GM10266 (cell line): ENCODE measurements around the gene CUL4A.

Experiments
- DNase-seq: peaks from one replicate; pipeline ENCODE4 v3.0.0; 2012; ENCODE audit errors: extremely low spot score
- CTCF ChIP-seq: IDR thresholded peaks from 2 replicates; pipeline ENCODE4 v1.5.1; 2012; ENCODE audit warnings: mild to moderate bottlenecking, low read depth; ENCODE audit not compliant: control insufficient read depth, insufficient read depth; ENCODE audit errors: missing control alignments

CUL4A gene

GRCh38 chr13:113267642-113268405 lies 58.4 kb downstream of the CUL4A start:
- TF ChIP-seq CTCF = no peak

GRCh38 chr13:113272031-113272430 lies 62.6 kb downstream of the CUL4A start:
- no peak for DNase-seq
- no peak for TF ChIP-seq CTCF

More at GRCh38 chr13:113267642-113268405, 58.4 kb downstream of the CUL4A start:
- no peak for DNase-seq

- no peak for DNase-seq
- no peak for TF ChIP-seq CTCF
These were observed 63.3 kb downstream of the CUL4A start for GRCh38 chr13:113272701-113273181.

- no peak for DNase-seq
- no peak for TF ChIP-seq CTCF
These were observed 63.9 kb downstream of the CUL4A start for GRCh38 chr13:113273321-113273720.

GRCh38 chr13:113273851-113274590 lies 64.6 kb downstream of the CUL4A start:
- TF ChIP-seq CTCF = no peak
- DNase-seq = no peak

GRCh38 chr13:113274721-113275120 lies 65.3 kb downstream of the CUL4A start:
- TF ChIP-seq CTCF = no peak
- no peak for DNase-seq

GRCh38 chr13:113275387-113275786 lies 66.0 kb downstream of the CUL4A start:
- peak; percentile 53 for TF ChIP-seq CTCF
- peak; percentile 20 for DNase-seq
